Measurements from ENCODE around the gene FRYL.

Gene FRYL

GRCh38 chr4:48642421-48643374, 137.4 kb downstream of the FRYL start:
- TF ChIP-seq EZH2phosphoT487 (IDR thresholded peaks at IDR 0.05; ENCODE audit: borderline replicate concordance): no peak
- TF ChIP-seq, protein P1, sequence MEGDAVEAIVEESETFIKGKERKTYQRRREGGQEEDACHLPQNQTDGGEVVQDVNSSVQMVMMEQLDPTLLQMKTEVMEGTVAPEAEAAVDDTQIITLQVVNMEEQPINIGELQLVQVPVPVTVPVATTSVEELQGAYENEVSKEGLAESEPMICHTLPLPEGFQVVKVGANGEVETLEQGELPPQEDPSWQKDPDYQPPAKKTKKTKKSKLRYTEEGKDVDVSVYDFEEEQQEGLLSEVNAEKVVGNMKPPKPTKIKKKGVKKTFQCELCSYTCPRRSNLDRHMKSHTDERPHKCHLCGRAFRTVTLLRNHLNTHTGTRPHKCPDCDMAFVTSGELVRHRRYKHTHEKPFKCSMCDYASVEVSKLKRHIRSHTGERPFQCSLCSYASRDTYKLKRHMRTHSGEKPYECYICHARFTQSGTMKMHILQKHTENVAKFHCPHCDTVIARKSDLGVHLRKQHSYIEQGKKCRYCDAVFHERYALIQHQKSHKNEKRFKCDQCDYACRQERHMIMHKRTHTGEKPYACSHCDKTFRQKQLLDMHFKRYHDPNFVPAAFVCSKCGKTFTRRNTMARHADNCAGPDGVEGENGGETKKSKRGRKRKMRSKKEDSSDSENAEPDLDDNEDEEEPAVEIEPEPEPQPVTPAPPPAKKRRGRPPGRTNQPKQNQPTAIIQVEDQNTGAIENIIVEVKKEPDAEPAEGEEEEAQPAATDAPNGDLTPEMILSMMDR (conservative IDR thresholded peaks at IDR 0.05; ENCODE audit: low read length): no peak
- Histone ChIP-seq H2AFZ (ENCODE audit: low read length) (no peak overlapping the region), H3K9ac (ENCODE audit: low read depth, low read length, poor library complexity, severe bottlenecking) (no peak overlapping the region), H3K9me2 (replicated peaks; ENCODE audit: low read depth, low read length) (no peaks in the 10 kb centered on the region), H3K36me3 (ENCODE audit: insufficient read depth, low read length) (no peaks in the 10 kb centered on the region; the same call in 1 of the 2 replicates), H3K4me1 (ENCODE audit: insufficient read depth, low read length, poor library complexity, severe bottlenecking) (peaks cover 14% of the 10 kb centered on the region), H3K79me2 (ENCODE audit: insufficient read depth, low read length) (peaks cover 78% of the 10 kb centered on the region), H3K9me3 (ENCODE audit: insufficient read depth, low read depth, low read length) (no peaks in the 10 kb centered on the region), H4K20me1 (ENCODE audit: insufficient read depth, low read length, poor library complexity, severe bottlenecking) (peaks cover 46% of the 10 kb centered on the region), H3K4me2 (ENCODE audit: low read depth, low read length, poor library complexity, severe bottlenecking) (no peak overlapping the region), H3F3A (ENCODE audit: low read depth) (no peaks in the 10 kb centered on the region), H3K4me3 (ENCODE audit: low read length, poor library complexity, severe bottlenecking) (no peak overlapping the region), H3K27me3 (ENCODE audit: insufficient read depth, low read length, poor library complexity, severe bottlenecking) (no peaks in the 10 kb centered on the region)

DNA sequence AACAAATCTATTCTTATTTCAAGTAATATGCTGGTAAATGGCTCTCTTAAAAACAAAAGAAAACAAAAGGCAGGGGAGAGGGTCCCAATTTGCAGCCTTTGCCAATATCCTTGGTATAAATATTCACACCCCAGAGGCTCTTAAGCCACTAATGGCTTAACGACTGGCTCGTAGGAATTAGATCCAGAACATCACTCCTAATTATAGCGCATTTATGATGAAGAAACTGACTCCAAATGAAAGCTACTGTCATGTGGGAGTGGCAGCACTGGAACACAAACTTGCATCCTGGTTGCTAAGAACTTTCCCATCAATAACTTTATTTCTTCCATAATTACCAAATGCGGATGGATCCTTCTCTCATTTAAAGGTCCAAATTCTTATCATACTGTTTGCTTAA, 138.7 kb downstream of the FRYL start:
- no peak overlapping the region for H3K4me2 ChIP-seq (ENCODE audit: low read depth, low read length, poor library complexity, severe bottlenecking)
- peaks cover 80% of the 10 kb centered on the region for H3K79me2 ChIP-seq (ENCODE audit: insufficient read depth, low read length)
- no peaks in the 10 kb centered on the region; the same call in 1 of the 2 replicates for H3K36me3 ChIP-seq (ENCODE audit: insufficient read depth, low read length)
- H3K9me2 ChIP-seq (replicated peaks; ENCODE audit: low read depth, low read length): no peaks in the 10 kb centered on the region
- no peaks in the 10 kb centered on the region for H3K9me3 ChIP-seq (ENCODE audit: insufficient read depth, low read depth, low read length)
- peaks cover 14% of the 10 kb centered on the region for H3K4me1 ChIP-seq (ENCODE audit: insufficient read depth, low read length, poor library complexity, severe bottlenecking)
- no peaks in the 10 kb centered on the region for H3F3A ChIP-seq (ENCODE audit: low read depth)
- no peak overlapping the region for H3K9ac ChIP-seq (ENCODE audit: low read depth, low read length, poor library complexity, severe bottlenecking)
- TF ChIP-seq, protein P1 (conservative IDR thresholded peaks at IDR 0.05; ENCODE audit: low read length): no peak
- TF ChIP-seq EZH2phosphoT487 (IDR thresholded peaks at IDR 0.05; ENCODE audit: borderline replicate concordance): no peak
- H2AFZ ChIP-seq (ENCODE audit: low read length): no peak overlapping the region
- no peaks in the 10 kb centered on the region for H3K27me3 ChIP-seq (ENCODE audit: insufficient read depth, low read length, poor library complexity, severe bottlenecking)
- no peak overlapping the region for H3K4me3 ChIP-seq (ENCODE audit: low read length, poor library complexity, severe bottlenecking)
- peaks cover 39% of the 10 kb centered on the region for H4K20me1 ChIP-seq (ENCODE audit: insufficient read depth, low read length, poor library complexity, severe bottlenecking)

DNA sequence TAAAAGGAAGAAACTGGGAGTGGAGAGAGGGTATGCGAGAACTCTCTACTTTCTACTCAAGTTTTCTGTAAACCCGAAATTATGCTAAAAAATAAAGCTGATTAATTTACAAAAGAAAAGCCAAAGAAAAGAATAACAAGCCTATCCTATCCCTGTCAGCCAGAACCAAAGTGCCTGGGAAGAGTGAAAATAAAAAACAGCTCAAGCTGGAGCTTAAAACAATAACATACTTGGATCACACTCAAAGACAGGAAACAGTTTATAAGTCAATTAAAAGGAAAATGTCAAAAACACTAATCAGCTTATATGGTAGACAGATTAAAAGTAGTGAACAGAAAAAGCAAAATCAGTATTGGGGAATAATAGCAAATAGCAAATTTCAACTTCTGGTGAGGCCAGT, 139.4 kb downstream of the FRYL start:
- no peak for TF ChIP-seq EZH2phosphoT487 (IDR thresholded peaks at IDR 0.05; ENCODE audit: borderline replicate concordance)
- TF ChIP-seq, protein P1 (conservative IDR thresholded peaks at IDR 0.05; ENCODE audit: low read length): no peak
- H3K36me3 ChIP-seq (ENCODE audit: insufficient read depth, low read length): no peaks in the 10 kb centered on the region; the same call in 1 of the 2 replicates
- H3K4me2 ChIP-seq (ENCODE audit: low read depth, low read length, poor library complexity, severe bottlenecking): no peak overlapping the region
- no peak overlapping the region for H3K9ac ChIP-seq (ENCODE audit: low read depth, low read length, poor library complexity, severe bottlenecking)
- no peak overlapping the region for H2AFZ ChIP-seq (ENCODE audit: low read length)
- no peaks in the 10 kb centered on the region for H3K9me2 ChIP-seq (replicated peaks; ENCODE audit: low read depth, low read length)
- peaks cover 79% of the 10 kb centered on the region for H3K79me2 ChIP-seq (ENCODE audit: insufficient read depth, low read length)
- H3F3A ChIP-seq (ENCODE audit: low read depth): no peaks in the 10 kb centered on the region
- no peaks in the 10 kb centered on the region for H3K27me3 ChIP-seq (ENCODE audit: insufficient read depth, low read length, poor library complexity, severe bottlenecking)
- peaks cover 45% of the 10 kb centered on the region for H4K20me1 ChIP-seq (ENCODE audit: insufficient read depth, low read length, poor library complexity, severe bottlenecking)
- no peaks in the 10 kb centered on the region for H3K9me3 ChIP-seq (ENCODE audit: insufficient read depth, low read depth, low read length)
- peaks cover 15% of the 10 kb centered on the region for H3K4me1 ChIP-seq (ENCODE audit: insufficient read depth, low read length, poor library complexity, severe bottlenecking)
- no peak overlapping the region for H3K4me3 ChIP-seq (ENCODE audit: low read length, poor library complexity, severe bottlenecking)

Measured in Loucy (cell line).